GM10248 (cell line): ENCODE data around the gene PDK2.

Source experiments
- CTCF ChIA-PET: fragments of 300-600 bp; sonication (Branson Sonifier 250); formaldehyde crosslinking; extraction: SDS; loops from one replicate; lab custom pipeline; 2021; ENCODE audit warnings: antibody characterized with exemption; lab: Yijun Ruan, JAX
- POLR2A ChIA-PET: fragments of 350-650 bp; sonication (Branson Sonifier 250); formaldehyde crosslinking; extraction: SDS; loops from one replicate; lab custom pipeline; 2020; ENCODE audit warnings: antibody characterized with exemption; lab: Yijun Ruan, JAX
- DNase-seq: peaks from one replicate; pipeline ENCODE4 v3.0.0; 2012; ENCODE audit errors: extremely low spot score
- TF ChIP-seq, protein P1 (sequence below): IDR thresholded peaks from 2 replicates; pipeline ENCODE4 v1.5.1; 2012; ENCODE audit warnings: mild to moderate bottlenecking, low read depth; ENCODE audit errors: extremely low read depth, missing control alignments, control extremely low read depth

The PDK2 gene

GRCh38 chr17:50062293-50063243 lies 32.6 kb upstream of the PDK2 start:
- ChIA-PET CTCF (interaction anchor here (1.8 kb wide), 1 partner anchor 25 kb away, joined by 6 read pairs; no protein-coding TSS in a partner anchor), POLR2A (no interaction called here)
- DNase-seq = no peak
- TF ChIP-seq, protein P1, sequence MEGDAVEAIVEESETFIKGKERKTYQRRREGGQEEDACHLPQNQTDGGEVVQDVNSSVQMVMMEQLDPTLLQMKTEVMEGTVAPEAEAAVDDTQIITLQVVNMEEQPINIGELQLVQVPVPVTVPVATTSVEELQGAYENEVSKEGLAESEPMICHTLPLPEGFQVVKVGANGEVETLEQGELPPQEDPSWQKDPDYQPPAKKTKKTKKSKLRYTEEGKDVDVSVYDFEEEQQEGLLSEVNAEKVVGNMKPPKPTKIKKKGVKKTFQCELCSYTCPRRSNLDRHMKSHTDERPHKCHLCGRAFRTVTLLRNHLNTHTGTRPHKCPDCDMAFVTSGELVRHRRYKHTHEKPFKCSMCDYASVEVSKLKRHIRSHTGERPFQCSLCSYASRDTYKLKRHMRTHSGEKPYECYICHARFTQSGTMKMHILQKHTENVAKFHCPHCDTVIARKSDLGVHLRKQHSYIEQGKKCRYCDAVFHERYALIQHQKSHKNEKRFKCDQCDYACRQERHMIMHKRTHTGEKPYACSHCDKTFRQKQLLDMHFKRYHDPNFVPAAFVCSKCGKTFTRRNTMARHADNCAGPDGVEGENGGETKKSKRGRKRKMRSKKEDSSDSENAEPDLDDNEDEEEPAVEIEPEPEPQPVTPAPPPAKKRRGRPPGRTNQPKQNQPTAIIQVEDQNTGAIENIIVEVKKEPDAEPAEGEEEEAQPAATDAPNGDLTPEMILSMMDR = no peak

GRCh38 chr17:50063561-50064252 lies 31.4 kb upstream of the PDK2 start:
- TF ChIP-seq, protein P1 = no peak
- CTCF ChIA-PET = interaction anchor here (1.6 to 1.8 kb wide), 2 partner anchors 24 to 31 kb away, joined by 4 to 6 read pairs; no protein-coding TSS in a partner anchor
- no peak for DNase-seq
- POLR2A ChIA-PET = no interaction called here

GRCh38 chr17:50064253-50065001 lies 30.7 kb upstream of the PDK2 start:
- CTCF ChIA-PET = interaction anchor here (1.6 to 1.8 kb wide), 2 partner anchors 23 to 30 kb away, joined by 4 to 6 read pairs; no protein-coding TSS in a partner anchor
- no peak for DNase-seq
- TF ChIP-seq, protein P1 = no peak
- POLR2A ChIA-PET = no interaction called here

- DNase-seq = no peak
- TF ChIP-seq, protein P1 = no peak
- CTCF ChIA-PET = interaction anchor here (1.6 kb wide), 1 partner anchor 29 kb away, joined by 4 read pairs; no protein-coding TSS in a partner anchor
- POLR2A ChIA-PET = no interaction called here
Measured at GRCh38 chr17:50065056-50065455, 30.1 kb upstream of the PDK2 start.

DNA sequence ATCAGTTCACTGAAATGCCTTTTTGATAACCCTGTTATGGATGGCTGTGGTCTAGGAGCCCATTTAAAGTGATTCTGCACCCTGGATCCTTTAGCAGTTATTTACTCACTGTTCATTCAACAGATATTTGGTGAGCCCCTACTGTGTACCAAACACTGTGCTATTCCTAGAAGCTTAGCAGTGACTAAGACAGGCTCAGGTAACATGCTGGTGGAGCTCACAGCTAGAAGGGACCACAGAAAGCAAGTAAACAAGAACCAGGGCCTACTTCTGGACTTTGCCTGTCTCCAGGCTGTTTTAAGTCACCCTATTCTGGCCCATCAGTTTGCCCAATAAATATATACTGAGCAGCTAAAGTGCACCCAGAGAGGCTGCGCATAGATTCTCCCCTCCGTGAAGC lies 28.2 kb upstream of the PDK2 start:
- POLR2A ChIA-PET = no interaction called here

More for the DNA sequence above, 28.2 kb upstream of the PDK2 start:
- CTCF ChIA-PET = interaction anchor here (1.0 to 2.5 kb wide), 7 partner anchors 11 to 73 kb away, joined by 3 to 12 read pairs (median 6); partner anchors contain the start of gene ITGA3
- no peak for DNase-seq
- TF ChIP-seq, protein P1 = no peak
